DMS79 (cell line): ENCODE measurements around the gene ADCY9.

ENCODE experiments used
- DNase-seq: peaks from one replicate; lab custom pipeline; 2025; lab: John Stamatoyannopoulos, UW

ADCY9 gene

DNA sequence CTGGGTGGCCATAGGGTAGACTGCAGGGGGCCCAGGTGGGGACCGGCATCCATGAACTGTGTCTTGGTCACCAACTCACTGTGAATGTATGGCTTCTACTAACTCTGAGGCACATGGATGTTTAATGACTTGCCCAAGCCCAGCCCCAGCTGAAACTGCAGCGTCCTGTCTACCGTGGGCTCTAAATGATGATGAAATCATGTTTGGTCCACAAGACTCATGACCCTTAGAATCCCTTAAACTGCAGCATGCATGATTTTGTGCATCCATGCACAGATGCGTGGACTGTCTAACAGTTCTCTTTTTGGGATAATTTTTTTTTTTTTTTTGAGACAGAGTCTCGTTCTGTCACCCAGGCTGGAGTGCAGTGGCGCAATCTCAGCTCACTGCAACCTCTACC lies 203.3 kb downstream of the ADCY9 start:
- no peak for DNase-seq
